HG02623 (cell line): Measurements from ENCODE around the gene CCL26.
"Not testable (repeated sequence)": the region's sequence is repeated elsewhere in the genome, so short reads cannot be mapped to it uniquely, and the experiment has no call there.

Experiments
- ATAC-seq: cut with Tn5 transposase; IDR thresholded peaks from one replicate; pipeline ENCODE4 v1.9.1; 2021; ENCODE audit warnings: moderate library complexity; ENCODE audit not compliant: unreplicated experiment

CCL26 gene

GRCh38 chr7:75739796-75740672 is 32.0 kb downstream of the CCL26 start:
- no peak for ATAC-seq

- peak; percentile 93 for ATAC-seq
Measured at GRCh38 chr7:75738975-75739795, 32.8 kb downstream of the CCL26 start.

- ATAC-seq: no peak
Measured at GRCh38 chr7:75738604-75738974, 33.4 kb downstream of the CCL26 start, which contains the start of gene HIP1. Gene HIP1 (minus strand): TSS chr7:75738941. CDS start chr7:75738920, 21 bp downstream.

GRCh38 chr7:75737856-75738603 is 34.0 kb downstream of the CCL26 start:
- ATAC-seq: no peak

- no peak for ATAC-seq
Measured at GRCh38 chr7:75735581-75736350, 36.2 kb downstream of the CCL26 start.

- ATAC-seq: no peak
Measured at GRCh38 chr7:75734586-75735458, 37.2 kb downstream of the CCL26 start.

- ATAC-seq: no peak
Measured at GRCh38 chr7:75732764-75733630, 39.0 kb downstream of the CCL26 start.

GRCh38 chr7:75732016-75732521 is 39.9 kb downstream of the CCL26 start:
- ATAC-seq: no peak

- no peak for ATAC-seq
Measured at GRCh38 chr7:75729851-75730274, 42.1 kb downstream of the CCL26 start.

- ATAC-seq: no peak
Measured at GRCh38 chr7:75727881-75728593, 44.0 kb downstream of the CCL26 start.

GRCh38 chr7:75727351-75727750 is 44.7 kb downstream of the CCL26 start:
- not testable (repeated sequence) for ATAC-seq

GRCh38 chr7:75725306-75725705 is 46.7 kb downstream of the CCL26 start:
- ATAC-seq: no peak

- ATAC-seq: no peak
Measured at GRCh38 chr7:75723444-75723843, 48.6 kb downstream of the CCL26 start.

- no peak for ATAC-seq
Measured at GRCh38 chr7:75722373-75722772, 49.6 kb downstream of the CCL26 start.

- ATAC-seq: not testable (repeated sequence)
Measured at GRCh38 chr7:75721922-75722321, 50.1 kb downstream of the CCL26 start.

GRCh38 chr7:75721426-75721825 is 50.6 kb downstream of the CCL26 start:
- no peak for ATAC-seq

GRCh38 chr7:75719626-75720025 is 52.4 kb downstream of the CCL26 start:
- no peak for ATAC-seq
